GM18870 (cell line): Measurements from ENCODE around the gene CNTFR.
"Not testable (repeated sequence)": the region's sequence is repeated elsewhere in the genome, so short reads cannot be mapped to it uniquely, and the experiment has no call there.

Source experiments
- ATAC-seq: cut with Tn5 transposase; IDR thresholded peaks from one replicate; pipeline ENCODE4 v1.9.1; 2021; ENCODE audit warnings: moderate library complexity; ENCODE audit not compliant: unreplicated experiment

Gene CNTFR, protein sequence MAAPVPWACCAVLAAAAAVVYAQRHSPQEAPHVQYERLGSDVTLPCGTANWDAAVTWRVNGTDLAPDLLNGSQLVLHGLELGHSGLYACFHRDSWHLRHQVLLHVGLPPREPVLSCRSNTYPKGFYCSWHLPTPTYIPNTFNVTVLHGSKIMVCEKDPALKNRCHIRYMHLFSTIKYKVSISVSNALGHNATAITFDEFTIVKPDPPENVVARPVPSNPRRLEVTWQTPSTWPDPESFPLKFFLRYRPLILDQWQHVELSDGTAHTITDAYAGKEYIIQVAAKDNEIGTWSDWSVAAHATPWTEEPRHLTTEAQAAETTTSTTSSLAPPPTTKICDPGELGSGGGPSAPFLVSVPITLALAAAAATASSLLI

DNA sequence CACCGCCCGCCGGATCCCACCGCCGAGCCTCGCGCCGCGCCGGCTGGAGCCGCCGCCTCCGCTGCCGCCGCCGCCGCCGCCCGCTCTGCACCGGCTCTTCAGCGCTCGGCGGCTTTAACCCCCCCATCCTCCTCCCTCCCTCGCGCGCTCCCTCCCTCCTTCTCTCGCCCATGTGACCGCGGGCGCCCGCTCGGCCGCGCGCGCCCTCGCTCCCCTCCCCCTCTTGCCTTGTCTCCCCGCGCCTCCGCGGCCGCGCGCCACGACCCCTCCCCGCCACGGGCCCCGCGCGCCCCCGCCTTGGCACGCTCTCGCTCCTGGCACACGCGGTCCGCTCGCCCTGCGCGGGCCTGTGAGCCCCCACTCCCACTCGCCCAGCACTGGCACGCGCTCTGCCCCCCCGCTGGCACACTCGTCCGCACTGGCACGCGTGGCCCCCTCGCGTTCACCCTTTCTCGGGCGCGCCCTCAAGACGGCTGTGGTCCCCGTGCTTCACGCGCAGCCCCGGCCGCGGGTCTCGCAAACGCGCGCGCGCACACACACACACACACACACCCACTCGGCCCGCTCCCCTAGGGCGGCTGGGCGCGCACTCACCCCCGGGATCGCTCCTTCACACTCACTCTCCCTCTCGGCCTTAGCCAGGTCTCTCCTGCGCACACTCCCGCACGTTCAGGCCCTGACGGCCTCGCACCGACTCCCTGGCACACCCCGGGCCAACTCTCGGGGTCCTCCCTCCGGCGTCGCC is at the start of gene CNTFR:
TSS of gene CNTFR (minus strand) at position 89 of the 745 bp plus-strand sequence. CDS start 20,743 bp downstream, outside the sequence.
- no peak for ATAC-seq

DNA sequence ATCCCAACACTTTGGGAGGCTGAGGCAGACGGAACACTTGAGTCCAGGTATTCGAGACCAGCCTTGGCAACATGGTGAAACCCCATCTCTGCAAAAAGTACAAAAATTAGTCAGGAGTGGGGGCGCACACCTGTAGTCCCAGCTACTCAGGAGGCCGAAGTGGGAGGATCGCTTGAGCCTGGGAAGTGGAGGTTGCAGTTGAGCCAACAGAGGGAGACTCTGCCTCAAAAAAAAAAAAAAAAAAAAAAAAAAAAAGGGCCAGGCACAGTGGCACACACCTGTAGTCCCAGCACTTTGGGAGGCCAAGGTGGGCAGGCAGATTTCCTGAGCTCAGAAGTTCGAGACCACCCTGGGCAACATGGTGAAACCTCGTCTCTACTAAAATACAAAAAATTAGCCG is 49.8 kb upstream of the CNTFR start:
- not testable (repeated sequence) for ATAC-seq

DNA sequence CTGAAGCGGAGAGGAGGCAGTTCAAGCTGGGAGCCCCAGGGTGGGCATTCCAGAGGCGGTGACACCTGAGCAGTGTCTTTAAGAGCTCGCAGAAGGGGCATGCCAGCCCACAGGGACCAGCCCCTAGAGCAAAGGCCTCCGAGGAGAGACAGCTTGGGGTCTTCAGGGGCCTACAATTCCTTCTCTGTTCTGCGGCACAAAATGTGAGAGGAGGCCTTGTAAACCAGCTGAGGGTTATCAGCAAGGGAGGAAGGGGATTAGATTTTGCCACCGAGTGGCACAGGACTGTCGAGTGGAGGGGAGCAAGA is 48.6 kb upstream of the CNTFR start:
- no peak for ATAC-seq

DNA sequence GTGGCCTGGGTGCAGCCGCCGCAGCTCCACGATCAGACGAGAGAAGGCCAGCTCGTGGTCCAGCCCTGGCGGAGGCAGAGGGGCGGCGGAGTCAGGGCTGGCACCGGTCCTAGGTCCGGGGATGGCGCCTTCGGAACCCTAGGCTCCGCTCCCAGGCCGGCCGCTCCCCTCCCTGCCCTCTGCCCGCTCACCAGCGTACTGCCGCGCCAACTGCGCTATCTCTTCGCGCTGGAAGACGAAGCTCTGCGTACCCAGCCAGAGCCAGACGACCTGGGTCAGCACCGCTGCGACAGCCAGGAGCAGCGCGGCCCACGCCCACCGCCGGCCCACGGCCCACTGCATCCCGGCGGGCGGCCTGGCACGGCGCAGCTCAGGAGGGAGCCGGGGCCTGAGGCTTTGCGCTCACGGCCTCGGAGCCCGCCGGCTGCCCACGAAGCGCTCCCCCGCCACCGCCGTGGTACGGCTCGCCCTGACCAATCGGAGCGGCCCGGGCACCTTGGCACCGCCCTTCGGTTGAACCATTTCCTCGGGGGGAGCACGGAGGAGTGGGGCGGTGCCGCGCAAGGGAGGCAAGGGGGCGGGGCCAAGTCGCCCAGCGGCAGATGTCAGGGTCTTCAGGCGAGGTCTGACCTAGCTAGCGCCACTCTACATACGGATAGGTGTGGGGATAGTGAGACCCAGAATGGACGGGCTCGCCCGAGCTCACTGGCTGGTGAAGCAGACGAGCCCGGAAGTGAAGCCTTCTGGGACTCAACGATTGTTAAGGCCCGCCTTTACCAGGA is 48.0 kb upstream of the CNTFR start, which contains the start of gene SIGMAR1:
TSS of gene SIGMAR1 (minus strand) at position 432 of the 782 bp plus-strand sequence. CDS start at position 342, 90 bp downstream.
- ATAC-seq = peak; percentile 75

DNA sequence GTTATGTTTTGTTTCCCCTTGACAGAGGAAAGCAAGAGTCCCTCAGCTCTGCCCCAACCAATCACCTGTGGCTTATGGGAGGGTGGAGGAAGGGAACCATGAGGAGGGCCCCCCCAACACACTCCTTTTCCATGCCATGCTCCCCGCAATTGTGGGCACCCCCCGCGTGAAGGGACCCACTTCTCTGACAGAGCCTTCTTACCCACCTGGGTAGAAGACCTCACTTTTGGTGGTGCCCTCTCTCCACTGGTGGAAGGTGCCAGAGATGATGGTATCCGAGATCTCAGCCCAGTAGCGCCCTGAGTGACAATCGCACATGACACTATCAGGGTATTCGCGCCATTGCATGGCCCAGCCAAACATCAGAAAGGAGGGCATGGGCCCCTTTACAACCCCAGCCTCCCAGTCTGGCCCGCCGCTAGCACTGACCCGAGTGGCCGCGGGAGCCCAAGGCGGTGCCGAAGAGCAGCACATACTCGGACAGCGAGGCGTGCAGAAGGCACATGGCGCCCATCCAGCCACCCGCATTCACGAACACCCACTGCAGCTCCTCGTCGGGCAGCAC is 47.3 kb upstream of the CNTFR start:
- peak; percentile 21 for ATAC-seq

DNA sequence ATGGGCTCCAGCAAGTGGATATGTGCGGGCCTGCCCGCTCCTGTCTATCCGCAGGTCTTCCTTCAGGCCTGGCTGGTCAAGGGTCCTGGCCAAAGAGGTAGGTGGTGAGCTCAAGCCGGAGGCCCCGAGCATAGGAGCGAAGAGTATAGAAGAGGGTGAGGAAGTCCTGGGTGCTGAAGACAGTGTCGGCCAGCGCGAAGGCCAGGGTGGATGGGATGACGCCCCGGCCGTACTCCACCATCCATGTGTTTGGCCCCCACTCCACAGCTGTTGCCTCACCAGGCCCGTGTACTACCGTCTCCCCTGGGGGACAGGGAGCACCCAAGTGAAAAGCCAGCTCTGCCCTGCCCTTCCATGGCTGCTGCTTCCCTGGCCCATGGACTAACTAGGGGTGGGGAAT is 46.0 kb upstream of the CNTFR start:
- no peak for ATAC-seq

DNA sequence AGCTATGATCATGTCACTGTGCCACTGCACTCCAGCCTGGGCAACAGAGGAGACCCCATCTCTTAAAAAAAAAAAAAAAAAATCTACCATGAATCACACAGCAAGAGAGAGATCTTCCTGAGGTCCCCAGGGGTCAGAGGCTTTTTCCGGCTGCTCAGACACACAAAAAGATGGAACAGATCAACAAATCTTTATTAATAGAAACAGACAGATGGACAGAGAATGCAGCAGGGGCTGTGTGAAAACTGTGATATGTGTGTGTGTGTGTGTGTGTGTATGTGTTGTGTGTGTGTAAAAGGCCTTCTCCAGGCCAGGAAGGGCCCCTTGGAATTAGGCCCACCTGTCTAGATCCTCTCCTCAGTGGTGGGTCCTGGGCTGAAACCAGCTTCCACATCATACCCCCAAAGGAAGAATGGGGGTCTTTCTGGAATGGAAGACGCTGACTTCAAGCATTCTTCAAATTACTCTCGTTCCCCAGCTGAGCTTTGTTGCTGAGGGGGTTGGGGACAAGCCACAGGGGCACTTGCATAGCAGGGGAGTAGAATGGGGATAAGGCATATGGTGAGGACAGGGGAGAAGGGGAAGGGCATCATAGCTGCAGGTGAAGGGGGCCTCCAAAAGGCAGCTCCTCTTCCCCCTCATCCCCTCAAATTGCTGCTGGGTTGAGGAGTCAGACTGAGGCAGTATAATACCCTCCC is 45.2 kb upstream of the CNTFR start:
- no peak for ATAC-seq

DNA sequence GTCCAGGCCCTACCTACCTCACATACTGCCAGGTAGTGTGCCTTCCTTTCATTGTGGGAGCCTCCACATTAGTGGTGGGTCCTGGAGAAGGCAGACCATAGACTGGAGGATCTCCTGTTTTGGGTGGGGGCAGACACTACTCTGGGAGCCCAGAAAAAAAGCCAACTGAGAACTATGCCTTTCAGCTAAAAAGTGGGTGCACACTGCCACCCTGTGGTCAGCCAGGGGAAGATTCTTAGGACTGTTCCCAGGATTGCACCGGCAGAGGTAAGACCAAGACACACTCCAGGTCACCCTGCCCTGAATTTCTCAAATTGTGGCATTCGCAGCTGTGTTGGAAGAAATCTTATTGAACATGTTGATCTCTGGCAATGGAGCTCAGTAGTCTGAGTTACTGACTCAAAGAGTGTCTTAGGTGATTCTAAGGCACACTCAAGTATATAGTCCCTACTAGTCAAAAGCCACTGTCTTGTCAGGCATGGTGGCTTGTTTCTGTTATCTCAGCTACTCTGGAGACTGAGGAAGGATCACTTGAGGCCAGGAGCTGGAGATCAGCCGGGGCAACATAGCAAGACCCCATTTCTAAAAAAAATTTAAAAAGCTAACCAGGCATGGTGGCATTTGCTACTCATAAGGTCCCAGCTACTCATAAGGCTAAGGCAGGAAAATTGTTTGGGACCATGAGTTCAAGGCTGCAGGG is 44.5 kb upstream of the CNTFR start:
- no peak for ATAC-seq

DNA sequence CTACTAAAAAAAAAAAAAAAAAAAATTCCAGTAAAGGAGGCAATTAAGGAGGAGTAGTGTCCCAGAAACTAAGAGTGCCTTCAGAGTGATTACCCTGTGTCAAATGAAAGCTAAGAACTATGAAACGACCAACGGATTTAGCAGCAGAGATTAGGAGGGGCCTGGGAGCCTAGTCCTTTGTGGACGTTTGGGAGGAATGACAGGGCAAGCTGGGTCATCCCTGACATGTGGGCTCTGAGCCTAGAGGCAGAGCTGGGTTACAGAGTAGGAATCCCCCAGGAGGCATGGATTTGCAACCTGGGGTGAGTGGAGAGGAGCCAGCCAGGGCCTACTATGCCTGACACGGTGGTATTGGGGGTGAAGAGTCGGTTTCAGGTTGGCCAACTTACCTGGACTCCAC is 43.6 kb upstream of the CNTFR start:
- no peak for ATAC-seq

DNA sequence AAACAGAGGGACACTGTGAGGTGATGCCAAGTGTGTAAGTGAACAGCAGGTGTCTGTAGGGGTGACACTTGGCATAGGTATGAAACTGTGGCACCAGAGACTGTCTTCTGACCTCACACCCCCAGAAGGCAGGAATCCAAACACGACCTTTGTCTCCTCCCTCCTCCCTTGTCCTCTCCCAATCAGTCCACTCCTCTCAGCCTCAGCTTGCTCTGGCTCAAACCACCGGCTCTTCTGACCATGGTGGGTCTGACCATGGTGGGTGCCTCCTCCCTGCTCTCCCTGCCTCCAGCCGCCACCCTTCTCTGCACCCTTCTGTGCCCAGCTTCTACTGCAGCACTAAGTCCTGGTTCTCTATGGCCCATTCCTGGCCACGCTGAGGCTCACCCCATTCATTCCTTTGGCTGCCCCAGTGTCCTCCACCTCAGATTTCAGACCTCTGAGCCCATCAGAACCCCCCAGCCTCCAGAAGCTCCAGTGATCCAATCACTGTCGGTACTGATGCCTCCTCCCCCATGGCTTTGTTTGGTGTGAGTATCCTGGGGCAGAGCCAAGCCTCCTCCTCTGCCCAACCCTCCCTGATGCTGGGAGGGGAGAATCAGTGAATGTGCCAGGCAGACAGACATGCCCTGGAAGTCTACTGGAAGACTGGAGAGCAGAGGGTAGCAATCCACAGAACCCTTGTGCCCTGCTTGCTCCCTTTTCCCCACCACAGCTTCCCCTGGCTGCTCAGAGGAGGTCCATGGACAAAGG is 41.1 kb upstream of the CNTFR start:
- ATAC-seq = no peak

DNA sequence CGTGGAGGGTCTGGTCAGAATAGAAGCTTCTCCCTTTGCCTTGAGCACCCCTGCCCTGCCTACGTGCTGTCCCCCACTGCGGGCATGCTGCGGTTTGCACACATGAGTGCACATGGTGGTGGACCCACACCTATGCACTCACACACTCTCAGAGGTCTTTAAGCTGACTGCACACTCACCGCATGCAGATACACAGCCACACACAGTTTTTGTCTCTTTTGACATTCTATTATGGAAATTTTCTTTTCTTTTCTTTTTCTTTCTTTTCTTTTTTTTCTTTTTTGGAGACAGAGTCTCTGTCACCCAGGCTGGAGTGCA is 39.9 kb upstream of the CNTFR start:
- ATAC-seq = no peak

DNA sequence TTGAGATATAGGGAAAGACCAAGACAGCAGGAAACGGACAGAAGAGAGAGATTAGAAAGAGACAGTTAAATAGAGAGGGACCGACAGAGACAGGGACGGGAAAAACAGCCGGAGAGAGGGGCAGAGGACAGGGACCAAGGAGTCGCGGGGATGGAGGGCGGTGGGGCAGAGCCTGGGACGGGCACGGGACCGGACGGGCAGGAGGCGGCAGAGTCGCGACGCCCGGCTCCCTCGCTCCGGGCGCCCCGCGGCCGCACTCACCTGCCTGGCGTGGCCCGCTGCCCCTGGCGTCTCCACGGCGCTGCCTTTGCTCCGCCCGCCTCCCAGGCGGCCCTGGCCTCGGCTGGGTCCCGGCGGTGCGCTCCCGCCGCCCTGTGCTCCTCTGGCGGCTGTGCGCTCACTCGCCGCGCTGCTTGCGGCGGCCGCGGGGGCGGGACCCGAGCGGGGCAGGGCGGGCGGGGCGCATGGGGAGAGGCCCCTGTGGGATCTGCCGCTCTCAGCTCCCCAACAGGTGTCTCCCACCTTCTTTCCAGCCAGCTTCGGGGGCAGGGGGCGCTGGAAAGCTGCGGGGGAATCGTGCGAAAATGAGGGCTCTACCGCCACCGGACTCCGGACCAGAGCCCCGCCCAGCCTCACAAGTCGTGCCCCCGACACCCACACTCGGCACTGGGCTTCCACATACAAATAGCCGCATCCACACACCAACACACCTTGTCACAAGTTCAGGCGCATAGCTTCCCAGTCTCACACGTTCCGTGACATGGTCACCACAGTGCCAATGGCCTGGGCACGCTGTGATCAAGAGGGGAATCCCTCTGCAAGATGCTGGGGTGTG is 39.3 kb upstream of the CNTFR start, which contains the start of gene ARID3C:
TSS of gene ARID3C (minus strand) at position 411 of the 835 bp plus-strand sequence. CDS start 1,052 bp downstream, outside the sequence.
- no peak for ATAC-seq

DNA sequence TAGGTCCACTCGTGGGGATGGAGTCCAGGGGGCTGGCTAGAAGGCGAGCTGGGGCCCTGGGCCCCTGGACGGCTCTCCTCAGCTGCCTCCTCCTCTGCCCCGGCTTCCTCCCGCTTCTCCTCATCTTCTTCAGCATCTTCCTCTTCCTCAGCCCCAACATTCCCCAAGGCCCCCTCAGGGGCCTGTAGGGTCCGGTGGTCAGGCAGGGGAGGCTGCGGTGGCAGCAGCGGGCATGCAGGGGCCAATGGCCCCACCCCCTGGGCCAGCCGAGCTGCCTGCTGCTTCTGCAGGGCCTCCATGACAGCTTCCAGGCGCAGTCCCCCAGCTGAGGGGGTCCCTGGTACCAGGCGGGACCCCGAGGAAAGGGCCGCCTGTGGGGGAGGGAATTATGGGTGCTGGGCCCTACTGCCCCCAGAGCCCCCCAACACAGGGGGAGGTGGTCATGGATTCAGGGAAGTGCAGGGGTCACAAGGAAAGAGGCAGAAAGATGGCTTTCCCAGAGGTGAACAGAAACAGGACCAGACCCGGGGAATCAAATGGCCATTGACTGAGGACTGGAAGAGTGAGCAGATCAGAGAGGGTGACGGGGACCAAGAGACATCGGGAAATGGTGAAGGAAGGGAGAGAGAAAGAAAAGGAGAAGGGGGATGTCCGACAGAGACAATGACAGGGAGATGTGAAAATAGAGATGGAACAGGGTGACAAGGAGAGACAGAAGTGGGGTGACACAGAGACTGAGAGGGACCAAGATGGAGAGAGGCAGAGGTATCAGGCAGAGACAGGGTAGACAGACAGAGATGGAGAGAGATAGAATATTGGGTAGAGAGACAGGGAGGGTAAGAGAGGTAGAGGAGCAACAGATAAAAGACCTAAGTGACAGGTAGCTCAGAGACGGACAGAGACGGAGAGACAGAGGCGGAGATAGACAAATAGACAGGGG is 38.5 kb upstream of the CNTFR start:
- no peak for ATAC-seq

DNA sequence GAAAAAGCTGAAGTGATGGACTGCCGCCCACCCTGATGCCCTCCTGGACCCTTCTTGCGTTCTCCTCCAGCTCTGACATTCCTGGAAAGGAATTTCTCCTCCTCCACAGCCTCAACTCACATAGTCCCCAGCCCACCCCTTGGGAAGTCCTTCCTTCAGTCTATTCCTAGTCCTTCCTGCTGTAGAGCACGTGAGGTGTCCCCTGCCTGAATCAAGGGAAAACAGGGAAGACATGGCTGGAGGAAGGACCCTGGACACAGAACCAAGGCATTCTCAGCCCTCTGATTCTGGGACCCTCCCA is 35.6 kb upstream of the CNTFR start:
- no peak for ATAC-seq

DNA sequence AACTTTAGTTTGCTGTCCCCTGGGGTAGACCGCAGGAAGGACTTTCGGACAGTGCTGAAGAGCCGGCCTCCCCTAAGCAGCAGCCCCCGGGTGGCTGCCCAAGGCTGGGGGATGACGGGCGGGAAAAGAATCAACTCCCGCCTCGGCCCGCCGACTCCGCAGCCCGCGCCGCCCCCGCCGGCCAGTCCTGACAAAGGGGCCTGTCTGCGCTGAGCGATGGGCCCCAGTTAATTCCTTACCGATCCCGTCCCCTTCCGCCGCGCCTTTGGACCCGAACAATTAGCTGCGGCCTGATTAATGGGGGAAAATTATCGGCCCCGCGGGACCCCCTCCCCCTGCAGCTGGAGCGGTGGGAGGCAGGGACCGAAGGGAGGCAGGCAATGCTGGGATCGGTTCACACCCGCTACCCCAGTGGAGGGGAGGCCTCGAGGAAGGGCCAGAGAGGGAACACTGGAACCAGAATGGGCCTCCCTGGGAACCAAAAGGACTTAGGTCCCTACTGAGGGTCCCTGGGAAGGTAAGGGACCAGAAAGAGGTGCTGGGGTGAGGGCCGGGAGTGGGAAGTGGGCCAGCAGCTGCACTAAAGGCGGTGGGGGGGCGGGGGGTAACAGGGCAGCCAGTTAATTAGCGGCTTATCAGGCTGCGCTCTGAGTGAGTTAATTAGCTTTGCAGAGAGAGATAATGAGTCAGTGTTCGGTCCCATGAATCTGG is 35.1 kb upstream of the CNTFR start:
- ATAC-seq = no peak

DNA sequence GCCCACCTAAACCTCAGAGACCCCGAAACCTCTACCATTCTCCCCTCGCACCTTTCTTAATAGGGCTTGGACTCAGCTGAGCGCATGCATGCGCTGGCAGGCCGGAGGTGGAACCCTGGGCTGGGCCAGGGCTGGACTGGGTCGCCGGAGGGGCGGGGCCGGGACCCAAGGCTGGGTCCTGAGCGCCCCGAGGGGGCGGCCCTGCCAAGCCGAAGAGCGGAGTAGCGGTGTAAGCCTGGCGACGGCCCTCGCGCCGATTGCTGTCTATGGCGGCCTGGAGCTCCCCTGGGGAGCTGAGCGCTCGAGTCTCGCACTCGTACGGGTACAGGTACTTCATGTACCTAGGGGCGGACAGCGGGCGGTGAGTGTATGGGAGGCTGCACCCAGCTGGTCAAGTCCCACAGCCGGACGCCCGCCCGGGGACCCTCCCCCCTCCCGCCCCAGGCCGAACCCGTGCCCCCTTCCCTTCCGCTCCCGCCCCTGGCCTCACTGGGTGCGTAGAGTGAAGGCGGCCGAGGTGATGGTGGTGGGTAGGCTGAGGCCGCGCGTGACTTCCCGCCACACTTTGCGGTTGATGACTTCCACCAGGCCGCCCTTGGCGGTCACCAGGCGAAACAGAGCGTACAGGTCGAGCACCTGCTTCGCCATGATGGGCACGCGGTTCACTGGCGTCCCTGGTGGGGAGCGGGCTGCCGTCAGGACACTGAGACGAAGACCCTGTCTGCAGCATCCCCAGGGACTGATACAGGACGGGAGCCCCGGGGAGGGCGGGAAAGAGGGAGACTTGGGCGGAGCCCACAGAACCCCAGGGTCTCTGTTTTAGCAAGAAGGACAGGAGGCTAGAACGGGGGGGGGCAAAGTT is 34.1 kb upstream of the CNTFR start:
- no peak for ATAC-seq
